Testis (tissue), 2 donors: ENCODE results near the gene ANKRD22.

ENCODE experiments used
- CTCF ChIP-seq, 3 experiments: fragments of 450-650 bp in 2 of 3; fragments of 200-600 bp in 1 of 3; sonication (generic) in 1 of 3; IDR thresholded peaks; one replicate each; pipeline ENCODE4 v1.5.1; 2016 to 2019; ENCODE audit warnings: antibody characterized with exemption in 3 of 3, mild to moderate bottlenecking in 2 of 3, moderate library complexity in 1 of 3
- POLR2A ChIP-seq: fragments of 450-650 bp; IDR thresholded peaks from one replicate; pipeline ENCODE4 v1.6.1; 2017; ENCODE audit warnings: antibody characterized with exemption, mild to moderate bottlenecking, moderate library complexity

GRCh38 chr10:88826388-88826787 lies 25.3 kb downstream of the ANKRD22 start:
- no peak for TF ChIP-seq POLR2A
- no peak for TF ChIP-seq CTCF (IDR thresholded peaks at IDR 0.05)
